Measurements from ENCODE around the gene SFMBT2.

Gene SFMBT2

DNA sequence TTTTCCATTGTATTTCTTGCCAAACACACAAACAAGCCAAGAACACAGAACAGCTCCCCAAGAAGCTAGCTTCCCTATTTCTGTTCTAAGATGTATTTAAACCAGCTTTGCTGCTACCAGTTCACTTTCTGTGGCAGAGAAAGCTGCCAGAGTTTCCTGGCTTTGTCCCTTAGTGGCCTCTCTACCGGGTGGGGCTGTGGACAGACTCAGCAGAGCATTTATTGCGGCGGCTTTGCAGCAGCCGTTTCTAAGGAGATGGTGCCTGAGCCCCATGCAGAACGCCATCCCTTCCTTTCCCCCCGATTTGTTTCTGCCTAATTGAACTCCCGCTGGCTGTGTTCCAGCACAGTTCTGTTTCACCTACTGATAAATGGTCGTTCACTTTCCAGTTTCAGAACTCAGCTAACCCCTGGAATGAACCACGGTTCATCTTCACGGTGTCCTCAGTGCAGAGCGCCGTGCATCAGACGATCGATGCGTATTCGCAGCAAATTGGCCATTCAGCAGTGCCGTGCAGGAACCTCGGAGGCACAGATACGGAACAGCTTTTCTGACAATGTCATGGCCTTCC lies 33.8 kb upstream of the SFMBT2 start:
- no peak overlapping the region for H3K27ac ChIP-seq
- TF ChIP-seq, protein P1, sequence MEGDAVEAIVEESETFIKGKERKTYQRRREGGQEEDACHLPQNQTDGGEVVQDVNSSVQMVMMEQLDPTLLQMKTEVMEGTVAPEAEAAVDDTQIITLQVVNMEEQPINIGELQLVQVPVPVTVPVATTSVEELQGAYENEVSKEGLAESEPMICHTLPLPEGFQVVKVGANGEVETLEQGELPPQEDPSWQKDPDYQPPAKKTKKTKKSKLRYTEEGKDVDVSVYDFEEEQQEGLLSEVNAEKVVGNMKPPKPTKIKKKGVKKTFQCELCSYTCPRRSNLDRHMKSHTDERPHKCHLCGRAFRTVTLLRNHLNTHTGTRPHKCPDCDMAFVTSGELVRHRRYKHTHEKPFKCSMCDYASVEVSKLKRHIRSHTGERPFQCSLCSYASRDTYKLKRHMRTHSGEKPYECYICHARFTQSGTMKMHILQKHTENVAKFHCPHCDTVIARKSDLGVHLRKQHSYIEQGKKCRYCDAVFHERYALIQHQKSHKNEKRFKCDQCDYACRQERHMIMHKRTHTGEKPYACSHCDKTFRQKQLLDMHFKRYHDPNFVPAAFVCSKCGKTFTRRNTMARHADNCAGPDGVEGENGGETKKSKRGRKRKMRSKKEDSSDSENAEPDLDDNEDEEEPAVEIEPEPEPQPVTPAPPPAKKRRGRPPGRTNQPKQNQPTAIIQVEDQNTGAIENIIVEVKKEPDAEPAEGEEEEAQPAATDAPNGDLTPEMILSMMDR (IDR thresholded peaks at IDR 0.05): no peak
- TF ChIP-seq ZFX (IDR thresholded peaks at IDR 0.05; ENCODE audit: borderline replicate concordance): no peak

DNA sequence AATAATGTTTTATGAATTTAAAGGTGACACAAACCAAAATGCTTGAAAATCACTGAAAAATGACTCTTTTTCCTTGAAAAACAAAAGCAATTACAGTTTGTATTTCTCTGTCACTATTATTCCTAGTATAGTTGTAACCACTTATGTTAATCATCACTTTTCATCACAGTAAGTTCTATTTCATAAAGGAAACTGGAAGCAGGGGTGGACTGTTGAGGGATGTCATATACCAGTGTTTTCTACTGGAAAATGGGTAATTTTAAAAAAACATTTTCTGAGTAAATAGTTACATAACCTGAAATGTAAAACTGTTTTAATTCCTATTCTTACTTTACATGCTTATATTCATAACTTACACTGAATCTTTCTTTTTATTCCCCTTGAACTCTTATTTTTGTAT lies 32.2 kb upstream of the SFMBT2 start:
- no peak for TF ChIP-seq ZFX (IDR thresholded peaks at IDR 0.05; ENCODE audit: borderline replicate concordance)
- TF ChIP-seq, protein P1 (IDR thresholded peaks at IDR 0.05): no peak
- no peak overlapping the region for H3K27ac ChIP-seq

DNA sequence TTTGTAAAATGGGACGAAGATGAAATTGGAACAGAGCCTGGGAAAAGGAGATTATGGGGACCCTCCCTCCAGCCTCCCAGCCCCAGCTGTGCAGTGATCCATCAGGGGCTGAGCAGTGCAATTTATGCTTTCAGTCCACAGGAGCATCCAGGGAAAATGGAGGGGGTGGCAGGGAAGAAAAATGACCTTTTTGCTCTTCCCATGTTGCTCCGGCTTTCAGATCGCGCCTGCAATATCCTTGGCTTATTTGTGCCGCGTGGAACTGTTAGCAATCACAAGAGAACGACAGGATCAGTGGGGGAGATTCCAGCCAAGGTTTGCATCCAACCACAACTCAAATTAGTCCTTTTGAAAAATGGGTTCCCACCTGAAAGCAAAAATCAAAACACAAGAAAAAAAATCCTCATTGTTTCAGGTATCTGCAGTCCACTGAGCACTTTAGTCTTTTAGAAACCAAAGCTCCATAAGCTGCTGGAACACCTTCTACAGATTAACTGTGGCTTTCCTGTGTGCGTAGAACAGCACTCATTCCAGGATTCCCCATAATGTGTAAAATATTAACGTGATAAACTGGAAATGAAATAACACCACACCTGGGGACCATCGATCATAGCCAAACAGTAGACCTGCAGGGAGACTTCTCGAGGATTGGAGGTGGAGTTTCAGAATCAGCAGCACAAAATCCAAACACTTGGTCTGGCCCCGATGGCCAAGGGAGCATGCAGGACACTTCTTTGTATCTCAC lies 30.7 kb upstream of the SFMBT2 start:
- no peak overlapping the region for H3K27ac ChIP-seq
- TF ChIP-seq ZFX (IDR thresholded peaks at IDR 0.05; ENCODE audit: borderline replicate concordance): no peak
- TF ChIP-seq, protein P1 (IDR thresholded peaks at IDR 0.05): no peak

DNA sequence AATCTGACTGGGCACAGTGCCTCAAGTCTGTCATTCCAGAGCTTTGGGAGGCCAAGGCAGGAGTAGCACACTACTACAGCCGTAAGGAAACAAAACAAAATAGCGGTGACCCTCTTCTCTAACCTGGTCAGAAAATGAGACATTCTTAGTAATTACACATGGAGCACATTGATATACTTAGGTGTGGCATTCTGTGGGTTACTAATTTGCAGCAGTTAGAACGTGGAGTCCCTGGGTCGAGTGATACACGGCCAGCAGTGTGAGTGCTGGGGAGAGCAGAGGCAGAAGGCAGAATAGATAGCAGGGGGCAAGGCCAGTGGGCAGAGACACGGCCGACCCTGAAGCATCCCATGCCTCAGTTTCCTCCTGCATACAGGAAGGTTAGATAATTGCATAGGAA lies 28.9 kb upstream of the SFMBT2 start:
- no peak overlapping the region for H3K27ac ChIP-seq
- TF ChIP-seq, protein P1 (IDR thresholded peaks at IDR 0.05): no peak
- no peak for TF ChIP-seq ZFX (IDR thresholded peaks at IDR 0.05; ENCODE audit: borderline replicate concordance)

DNA sequence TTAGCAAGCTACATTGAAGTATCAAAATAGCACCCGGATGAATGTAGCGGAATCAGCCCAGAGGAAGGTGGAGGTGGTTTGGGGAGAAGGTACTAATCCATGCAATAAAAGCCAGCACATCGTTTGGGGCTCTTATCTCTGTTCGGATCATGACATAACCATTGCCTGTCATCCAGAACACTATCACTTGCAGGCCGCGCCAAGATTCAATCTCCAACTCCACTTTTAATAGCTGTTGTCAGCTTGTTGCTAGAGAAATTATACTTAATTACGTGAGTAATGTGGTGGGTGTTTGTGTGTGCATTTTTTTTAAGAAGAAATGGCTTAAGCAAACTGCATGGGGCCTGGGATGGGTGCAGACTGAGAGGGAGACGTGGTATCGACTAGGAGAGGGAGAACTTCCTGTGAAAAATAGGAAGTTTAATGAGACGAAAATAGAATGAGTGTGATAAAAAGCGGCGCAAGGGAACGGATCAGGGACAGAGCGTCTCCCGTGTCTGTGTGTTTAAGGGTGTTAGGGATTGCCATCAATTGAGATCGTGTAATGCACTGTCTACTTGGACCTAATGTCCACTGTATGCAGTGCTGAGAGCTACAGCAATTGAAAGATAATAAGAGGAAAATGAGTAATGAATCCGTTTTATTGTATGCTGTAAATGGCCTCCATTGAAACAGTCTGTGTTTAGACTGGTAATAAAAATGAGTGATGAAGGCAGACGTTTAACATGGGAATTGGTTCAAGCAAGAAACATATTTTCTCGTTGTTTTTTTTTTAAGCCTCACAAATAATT lies 27.6 kb upstream of the SFMBT2 start:
- TF ChIP-seq, protein P1 (IDR thresholded peaks at IDR 0.05): no peak
- TF ChIP-seq ZFX (IDR thresholded peaks at IDR 0.05; ENCODE audit: borderline replicate concordance): no peak
- no peak overlapping the region for H3K27ac ChIP-seq

DNA sequence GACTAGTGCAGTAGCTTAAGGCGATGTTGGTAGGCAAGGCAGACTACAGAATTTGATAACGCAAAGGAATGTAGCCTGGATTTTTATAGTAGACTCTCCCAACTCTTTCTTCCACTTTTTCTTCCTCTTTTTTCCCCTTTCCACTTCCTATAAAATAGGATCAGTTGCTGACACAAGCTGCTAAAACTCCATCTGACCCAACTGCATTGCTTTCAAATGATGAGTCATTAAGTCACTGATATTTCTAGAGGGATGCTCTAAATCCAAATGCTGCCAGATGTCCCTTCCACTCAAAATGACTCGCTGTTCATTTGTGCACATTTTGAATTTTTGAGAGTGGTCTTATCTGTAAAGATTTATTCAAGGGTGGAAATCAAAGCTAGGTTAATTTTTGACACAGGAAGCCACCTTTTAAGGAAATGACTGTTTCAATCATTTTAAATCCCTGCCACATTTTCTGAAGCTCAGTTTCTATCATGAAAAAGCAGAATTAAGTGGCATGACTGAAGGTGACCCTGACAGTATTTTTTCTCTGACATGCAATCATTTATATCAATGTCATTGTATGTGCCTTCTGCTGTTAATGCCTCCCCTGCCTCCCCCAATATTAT lies 25.8 kb upstream of the SFMBT2 start:
- no peak overlapping the region for H3K27ac ChIP-seq

More for the DNA sequence above, 25.8 kb upstream of the SFMBT2 start:
- no peak for TF ChIP-seq ZFX (IDR thresholded peaks at IDR 0.05; ENCODE audit: borderline replicate concordance)
- TF ChIP-seq, protein P1 (IDR thresholded peaks at IDR 0.05): no peak
